Neural progenitor cell (in vitro differentiated cells): ENCODE measurements around the gene DNTTIP2. TPM values are rescaled to one million over a fixed set of nuclear protein-coding genes. Genes with fewer than 3 reads are reported as not detected.

Source experiments
- DNase-seq: peaks from one replicate; pipeline ENCODE4 v3.0.0-alpha.2; 2016; ENCODE audit warnings: low spot score
- H2AFZ ChIP-seq: fragments of 200-600 bp; sonication (generic); replicated peaks from 2 replicates; pipeline ENCODE4 v1.6.1; 2016; ENCODE audit warnings: antibody characterized with exemption
- H3F3A ChIP-seq: fragments of 200-600 bp; sonication (generic); 2 replicates; pipeline ENCODE4 v1.6.1; 2016; ENCODE audit warnings: antibody characterized with exemption, low read depth
- H3K27ac ChIP-seq: fragments of 200-600 bp; sonication (generic); 2 replicates; pipeline ENCODE4 v1.5.1; 2016; ENCODE audit warnings: mild to moderate bottlenecking
- H3K27me3 ChIP-seq: fragments of 200-600 bp; sonication (generic); 2 replicates; pipeline ENCODE4 v1.6.1; 2016; ENCODE audit warnings: mild to moderate bottlenecking, moderate library complexity
- H3K36me3 ChIP-seq: fragments of 200-600 bp; sonication (generic); 2 replicates; pipeline ENCODE4 v1.5.1; 2016
- H3K4me1 ChIP-seq: fragments of 200-600 bp; sonication (generic); 2 replicates; pipeline ENCODE4 v1.6.1; 2016; ENCODE audit warnings: mixed run types
- H3K4me2 ChIP-seq: fragments of 200-600 bp; sonication (generic); 2 replicates; pipeline ENCODE4 v1.6.1; 2016
- H3K4me3 ChIP-seq: fragments of 200-600 bp; sonication (generic); 2 replicates; pipeline ENCODE4 v1.5.1; 2016
- H3K79me2 ChIP-seq: fragments of 200-600 bp; sonication (generic); 2 replicates; pipeline ENCODE4 v1.6.1; 2016; ENCODE audit warnings: low read depth
- H3K9ac ChIP-seq: fragments of 200-600 bp; sonication (generic); 2 replicates; pipeline ENCODE4 v1.6.1; 2016
- H3K9me3 ChIP-seq: fragments of 200-600 bp; sonication (generic); 2 replicates; pipeline ENCODE4 v1.5.1; 2016; ENCODE audit warnings: low read depth
- H4K20me1 ChIP-seq: fragments of 200-600 bp; sonication (generic); 2 replicates; pipeline ENCODE4 v1.6.1; 2016; ENCODE audit warnings: low read depth
- H3K27ac Mint-ChIP-seq: 3 replicates; pipeline ENCODE4 v1.8.0; 2021; ENCODE audit warnings: mixed read lengths
- H3K27me3 Mint-ChIP-seq: 2 replicates; pipeline ENCODE4 v1.8.0; 2022; ENCODE audit warnings: low read depth, mild to moderate bottlenecking, inconsistent platforms, moderate library complexity, mixed read lengths; ENCODE audit not compliant: insufficient read depth
- H3K36me3 Mint-ChIP-seq: 3 replicates; pipeline ENCODE4 v1.8.0; 2021; ENCODE audit warnings: mixed read lengths
- H3K4me1 Mint-ChIP-seq: 3 replicates; pipeline ENCODE4 v1.8.0; 2021; ENCODE audit warnings: mixed read lengths
- H3K4me3 Mint-ChIP-seq: 3 replicates; pipeline ENCODE4 v1.8.0; 2021; ENCODE audit warnings: mild to moderate bottlenecking, moderate library complexity, mixed read lengths
- H3K9me3 Mint-ChIP-seq: 3 replicates; pipeline ENCODE4 v1.8.0; 2020; ENCODE audit warnings: mixed read lengths
- CTCF ChIP-seq: fragments of 200-600 bp; sonication (generic); IDR thresholded peaks from 2 replicates; pipeline ENCODE4 v1.5.1; 2017; ENCODE audit warnings: antibody characterized with exemption, mild to moderate bottlenecking
- EZH2 ChIP-seq: fragments of 200-600 bp; sonication (generic); IDR thresholded peaks from 2 replicates; pipeline ENCODE4 v1.6.1; 2017; ENCODE audit warnings: antibody characterized with exemption, mild to moderate bottlenecking, moderate library complexity
- EZH2phosphoT487 ChIP-seq: fragments of 200-600 bp; sonication (generic); IDR thresholded peaks from 2 replicates; pipeline ENCODE4 v1.6.1; 2017; ENCODE audit warnings: antibody characterized with exemption
- total RNA-seq: library from RNA; depleted of rRNA; stranded (reverse); fragments of >200 nt; gene quantifications from 2 replicates; pipeline ENCODE4 v1.2.3, GENCODE V29; 2015; ENCODE audit warnings: low replicate concordance

DNTTIP2 gene
- total RNA-seq, 1 donor from 2014 or later: 62.5 TPM

- Mint-ChIP-seq H3K27ac (no peak overlapping the region), H3K4me3 (no peak overlapping the region), H3K27me3 (peaks cover 4% of the 10 kb centered on the region), H3K4me1 (no peaks in the 10 kb centered on the region), H3K36me3 (peaks cover 8% of the 10 kb centered on the region), H3K9me3 (peaks cover 36% of the 10 kb centered on the region)
- no peak for DNase-seq
- no peaks in the 10 kb centered on the region for H3F3A ChIP-seq
- no peaks in the 10 kb centered on the region for H4K20me1 ChIP-seq
- no peaks in the 10 kb centered on the region for H3K36me3 ChIP-seq
- H2AFZ ChIP-seq: no peak overlapping the region
- H3K4me1 ChIP-seq: no peaks in the 10 kb centered on the region
- no peak overlapping the region for H3K4me2 ChIP-seq
- no peaks in the 10 kb centered on the region for H3K27me3 ChIP-seq
- H3K27ac ChIP-seq: no peak overlapping the region
- no peak overlapping the region for H3K4me3 ChIP-seq
- H3K9me3 ChIP-seq: peaks cover 4% of the 10 kb centered on the region
- H3K79me2 ChIP-seq: no peaks in the 10 kb centered on the region
- TF ChIP-seq EZH2: no peak
- no peak for TF ChIP-seq EZH2phosphoT487
- TF ChIP-seq CTCF: no peak
- H3K9ac ChIP-seq: no peak overlapping the region
These were observed 25.1 kb downstream of the DNTTIP2 start for GRCh38 chr1:93853940-93854339.

- Histone ChIP-seq H3K4me2 (no peak overlapping the region), H3F3A (peaks cover 16% of the 10 kb centered on the region), H3K4me1 (no peaks in the 10 kb centered on the region), H3K27me3 (no peaks in the 10 kb centered on the region), H3K27ac (no peak overlapping the region), H2AFZ (no peak overlapping the region), H3K9ac (no peak overlapping the region), H4K20me1 (no peaks in the 10 kb centered on the region), H3K4me3 (no peak overlapping the region), H3K79me2 (no peaks in the 10 kb centered on the region), H3K36me3 (no peaks in the 10 kb centered on the region), H3K9me3 (peaks cover 4% of the 10 kb centered on the region)
- Mint-ChIP-seq H3K27me3 (peaks cover 17% of the 10 kb centered on the region), H3K9me3 (peaks cover 39% of the 10 kb centered on the region), H3K36me3 (peaks cover 13% of the 10 kb centered on the region), H3K27ac (no peak overlapping the region), H3K4me3 (no peak overlapping the region), H3K4me1 (peaks cover 7% of the 10 kb centered on the region)
- no peak for DNase-seq
- no peak for TF ChIP-seq EZH2phosphoT487
- no peak for TF ChIP-seq EZH2
- no peak for TF ChIP-seq CTCF
These were observed 27.1 kb downstream of the DNTTIP2 start for GRCh38 chr1:93851878-93852277.

- H2AFZ ChIP-seq: no peak overlapping the region
- peaks cover 17% of the 10 kb centered on the region for H3K27me3 Mint-ChIP-seq
- no peaks in the 10 kb centered on the region for H4K20me1 ChIP-seq
- H3K9me3 Mint-ChIP-seq: peaks cover 36% of the 10 kb centered on the region
- H3K9me3 ChIP-seq: peaks cover 4% of the 10 kb centered on the region
- H3K36me3 Mint-ChIP-seq: peaks cover 13% of the 10 kb centered on the region
- peaks cover 7% of the 10 kb centered on the region for H3K4me1 Mint-ChIP-seq
- no peak for DNase-seq
- H3K27me3 ChIP-seq: no peaks in the 10 kb centered on the region
- H3K4me1 ChIP-seq: no peaks in the 10 kb centered on the region
- H3K9ac ChIP-seq: no peak overlapping the region
- no peak overlapping the region for H3K27ac Mint-ChIP-seq
- H3K79me2 ChIP-seq: no peaks in the 10 kb centered on the region
- no peak overlapping the region for H3K4me3 ChIP-seq
- H3F3A ChIP-seq: peaks cover 21% of the 10 kb centered on the region
- no peak overlapping the region for H3K4me3 Mint-ChIP-seq
- TF ChIP-seq CTCF (no peak), EZH2phosphoT487 (no peak)
- no peaks in the 10 kb centered on the region for H3K36me3 ChIP-seq
- H3K27ac ChIP-seq: no peak overlapping the region
- H3K4me2 ChIP-seq: no peak overlapping the region
These were observed 27.7 kb downstream of the DNTTIP2 start for GRCh38 chr1:93851327-93851712.
